Muscle layer of duodenum (tissue), 2 donors: Measurements from ENCODE around the gene MAGEB16.

Experiments used
- H3K27ac ChIP-seq: one replicate; pipeline ENCODE4 v1.7.0; 2013; ENCODE audit warnings: mild to moderate bottlenecking, low read length
- H3K27me3 ChIP-seq: one replicate; pipeline ENCODE4 v1.7.0; 2013; ENCODE audit warnings: low read depth, mild to moderate bottlenecking, control low read depth, low read length
- H3K36me3 ChIP-seq, 2 donors: one replicate each; pipeline ENCODE4 v1.7.0; 2013; ENCODE audit warnings: low read length in 2 of 2, control low read depth in 1 of 2, mild to moderate bottlenecking in 1 of 2; ENCODE audit not compliant: insufficient read depth in 2 of 2, control insufficient read depth in 1 of 2
- H3K4me1 ChIP-seq, 2 donors: one replicate each; pipeline ENCODE4 v1.7.0; 2013; ENCODE audit warnings: low read length in 2 of 2, mild to moderate bottlenecking in 2 of 2, control low read depth in 1 of 2, moderate library complexity in 1 of 2; ENCODE audit not compliant: insufficient read depth in 2 of 2, control insufficient read depth in 1 of 2
- H3K4me3 ChIP-seq, 2 donors: one replicate each; pipeline ENCODE4 v1.7.0; 2013; ENCODE audit warnings: low read length in 2 of 2, low read depth in 1 of 2, mild to moderate bottlenecking in 1 of 2
- H3K9me3 ChIP-seq, 2 donors: one replicate each; pipeline ENCODE4 v1.7.0; 2013; ENCODE audit warnings: low read length in 2 of 2, control low read depth in 1 of 2, mild to moderate bottlenecking in 1 of 2; ENCODE audit not compliant: control insufficient read depth in 1 of 2
- donor health status: healthy.

The MAGEB16 gene

DNA sequence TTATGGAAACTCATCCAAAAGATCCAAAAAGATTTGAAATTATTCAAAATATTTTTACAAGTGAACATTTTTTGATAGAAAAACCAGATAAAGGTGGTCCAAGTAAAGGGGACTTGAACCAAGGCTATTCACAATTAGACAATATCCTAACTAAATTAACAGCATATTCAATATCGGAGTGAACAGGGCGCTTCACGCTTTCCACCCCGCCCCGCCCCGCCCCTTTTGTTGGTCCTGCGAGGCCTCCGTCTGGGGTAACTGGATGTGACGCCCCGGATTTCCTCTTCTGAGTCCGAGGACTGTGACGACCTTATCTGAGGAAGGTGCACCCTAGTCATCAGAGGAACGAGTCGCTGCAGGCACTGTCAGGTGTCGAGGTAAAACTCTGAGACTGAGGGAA, at the start of gene MAGEB16:
MAGEB16 (plus strand) TSS at position 301 of the 400 bp plus-strand sequence. CDS start 3,855 bp downstream, outside the sequence.
- H3K4me3 ChIP-seq = no peak within 1 kb of the TSS
- no peaks in the 10 kb centered on the region for H3K9me3 ChIP-seq
- H3K27ac ChIP-seq = no peak within 1 kb of the TSS
- H3K4me1 ChIP-seq = no peaks in the 10 kb centered on the region
- no peaks in the 10 kb centered on the region for H3K27me3 ChIP-seq
- H3K36me3 ChIP-seq = no peaks in the 10 kb centered on the region

DNA sequence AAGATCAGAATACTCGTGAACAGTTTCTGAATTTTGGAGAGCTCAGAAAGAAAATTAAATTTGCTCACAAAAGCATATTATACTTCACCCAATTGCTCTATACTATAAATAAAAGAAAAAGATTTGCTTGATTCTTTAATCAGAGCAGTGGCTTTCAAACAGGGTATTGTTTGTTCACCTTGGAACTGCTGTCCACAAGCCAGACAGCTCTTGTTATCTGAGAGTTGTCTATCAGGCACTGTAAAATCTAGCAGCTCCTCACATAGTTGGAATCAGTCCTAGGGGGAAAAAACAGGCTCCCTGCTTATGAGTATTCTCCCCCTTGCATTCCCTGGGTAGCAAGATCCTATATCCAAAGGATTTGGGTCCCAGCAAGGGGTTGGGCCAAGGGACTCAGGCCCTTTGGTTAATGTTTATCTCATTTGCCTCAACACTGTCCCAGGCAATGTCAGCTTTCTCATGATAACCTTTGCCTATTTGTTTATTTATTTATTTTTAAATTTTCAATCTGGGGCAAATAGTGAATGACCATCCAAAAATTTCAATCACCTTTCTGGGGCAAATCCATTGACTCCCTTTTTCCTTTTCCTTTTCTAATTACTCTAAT, 24.1 kb upstream of the MAGEB16 start:
- Histone ChIP-seq H3K36me3 (no peaks in the 10 kb centered on the region), H3K27me3 (no peaks in the 10 kb centered on the region), H3K4me3 (no peak overlapping the region), H3K4me1 (no peaks in the 10 kb centered on the region), H3K9me3 (no peaks in the 10 kb centered on the region), H3K27ac (no peak overlapping the region)

DNA sequence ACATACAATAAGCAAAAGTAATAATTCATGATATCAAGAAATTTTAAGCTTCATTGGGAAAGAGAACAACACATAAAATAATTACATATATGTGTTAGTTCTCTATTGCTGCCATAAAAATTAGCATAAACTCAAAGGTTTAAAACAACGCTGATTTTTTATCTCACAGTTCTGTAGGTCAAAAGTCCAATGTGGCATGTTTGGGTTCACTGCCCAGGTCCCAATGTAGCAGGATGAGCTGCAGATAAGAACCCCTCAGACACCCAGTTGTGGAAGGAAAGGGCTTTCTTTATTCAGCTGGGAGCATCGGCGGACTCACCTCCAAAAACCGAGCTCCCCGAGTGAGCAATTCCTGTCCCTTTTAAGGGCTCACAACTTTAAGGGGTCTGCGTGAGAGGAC, 13.1 kb upstream of the MAGEB16 start:
- Histone ChIP-seq H3K36me3 (no peaks in the 10 kb centered on the region), H3K4me1 (no peaks in the 10 kb centered on the region), H3K9me3 (no peaks in the 10 kb centered on the region), H3K27me3 (no peaks in the 10 kb centered on the region), H3K27ac (no peak overlapping the region), H3K4me3 (no peak overlapping the region)

DNA sequence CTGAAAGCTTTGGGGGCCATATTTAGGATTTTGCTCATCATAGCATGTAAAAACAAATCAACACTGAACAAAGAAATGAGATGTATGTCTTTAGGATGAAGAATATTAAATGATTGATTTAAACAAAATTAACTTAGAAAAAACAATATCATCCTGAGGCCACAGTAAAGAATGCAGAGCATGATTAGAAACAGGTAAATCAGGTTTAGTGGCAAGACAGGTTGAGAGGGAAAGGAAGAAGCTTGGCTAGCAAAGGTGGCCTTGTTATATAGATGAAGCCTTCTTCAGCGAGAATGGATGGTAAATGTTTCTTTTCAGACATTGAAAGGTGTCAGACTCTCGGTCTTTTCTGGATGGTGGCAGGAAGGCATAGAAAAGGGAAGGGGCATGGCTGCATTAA, 11.9 kb upstream of the MAGEB16 start:
- no peaks in the 10 kb centered on the region for H3K4me1 ChIP-seq
- H3K9me3 ChIP-seq = no peaks in the 10 kb centered on the region
- no peaks in the 10 kb centered on the region for H3K27me3 ChIP-seq
- no peak overlapping the region for H3K4me3 ChIP-seq
- no peak overlapping the region for H3K27ac ChIP-seq
- no peaks in the 10 kb centered on the region for H3K36me3 ChIP-seq

DNA sequence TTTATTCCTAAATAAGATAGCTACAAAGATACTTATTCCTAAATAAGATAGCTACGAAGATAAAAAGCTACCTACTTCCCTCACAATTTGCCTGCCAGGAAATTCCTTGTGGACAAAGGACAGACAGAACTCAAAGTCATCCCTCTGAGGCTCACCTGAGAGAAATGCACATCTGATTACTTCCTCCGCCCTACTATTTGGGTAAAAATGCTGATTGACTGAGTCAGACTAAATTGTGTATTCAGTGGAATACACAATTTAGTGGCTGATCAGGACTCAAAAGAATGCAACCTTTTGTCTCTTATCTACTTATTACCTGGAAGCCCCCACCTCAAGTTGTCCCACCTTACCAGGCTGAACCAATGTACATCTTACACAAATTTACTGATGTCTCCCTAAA, 10.3 kb upstream of the MAGEB16 start:
- no peak overlapping the region for H3K4me3 ChIP-seq
- no peaks in the 10 kb centered on the region for H3K9me3 ChIP-seq
- H3K36me3 ChIP-seq = no peaks in the 10 kb centered on the region
- H3K27ac ChIP-seq = no peak overlapping the region
- H3K27me3 ChIP-seq = no peaks in the 10 kb centered on the region
- no peaks in the 10 kb centered on the region for H3K4me1 ChIP-seq

DNA sequence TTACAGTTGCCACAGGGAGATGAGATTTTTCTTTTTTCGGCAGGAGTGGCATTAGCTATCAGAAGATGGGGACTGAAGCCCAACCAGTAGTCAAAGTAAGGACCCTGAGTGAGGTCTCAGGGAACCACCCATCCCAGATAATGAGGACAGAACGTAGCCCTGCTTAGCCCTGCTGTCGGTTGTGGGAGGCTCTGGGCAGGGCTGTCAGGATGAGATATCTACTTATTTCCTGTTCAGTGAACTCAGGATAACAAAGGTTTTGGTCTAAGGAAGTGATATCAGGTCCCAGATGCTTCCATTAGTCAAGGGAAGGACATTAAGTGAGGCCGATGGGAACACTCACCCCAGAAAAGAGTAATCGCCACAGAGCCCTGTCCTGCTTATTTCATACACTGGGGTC, 2.3 kb downstream of the MAGEB16 start:
- no peak overlapping the region for H3K27ac ChIP-seq
- no peak overlapping the region for H3K4me3 ChIP-seq
- no peaks in the 10 kb centered on the region for H3K27me3 ChIP-seq
- H3K9me3 ChIP-seq = no peaks in the 10 kb centered on the region
- H3K4me1 ChIP-seq = no peaks in the 10 kb centered on the region
- H3K36me3 ChIP-seq = no peaks in the 10 kb centered on the region

DNA sequence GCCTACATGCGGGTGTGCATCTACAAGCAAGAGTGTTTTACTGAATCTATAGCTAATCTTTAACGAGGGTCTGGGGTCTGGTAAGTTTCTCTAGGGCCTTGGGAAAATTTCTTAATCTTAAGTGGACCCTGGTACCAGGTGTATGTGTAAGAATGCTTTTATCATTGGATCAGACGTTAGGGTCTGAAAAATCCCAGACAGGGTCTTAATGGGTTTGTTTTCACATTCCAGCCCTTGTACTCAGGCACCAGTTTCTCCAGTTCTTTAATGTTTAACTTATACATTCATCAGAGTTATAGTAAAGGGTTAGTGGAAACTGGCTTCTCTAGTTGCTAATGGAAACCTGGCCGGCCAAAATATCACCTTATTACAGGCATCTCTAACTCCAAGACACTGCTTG, 11.6 kb downstream of the MAGEB16 start:
- no peak overlapping the region for H3K27ac ChIP-seq

DNA sequence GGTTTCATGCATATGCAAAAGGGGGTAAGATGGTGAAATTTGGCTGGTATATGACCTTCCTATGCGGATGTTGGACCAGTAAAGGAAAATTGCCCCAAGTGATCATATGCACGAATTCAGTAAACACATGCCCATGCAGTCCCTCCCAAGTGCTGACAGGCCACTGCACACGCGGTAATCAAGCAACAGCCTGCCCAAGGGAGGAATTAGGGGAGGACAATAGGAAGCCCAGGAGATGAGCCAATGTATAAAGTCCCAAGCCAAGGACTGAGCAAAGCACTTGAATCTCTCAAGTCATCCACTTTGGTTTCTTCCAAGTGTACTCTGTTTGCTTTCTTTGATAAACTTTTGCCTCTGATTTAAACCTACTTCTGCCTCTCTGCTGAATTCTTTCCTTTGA, 21.1 kb downstream of the MAGEB16 start:
- Histone ChIP-seq H3K4me3 (no peak overlapping the region), H3K27me3 (no peaks in the 10 kb centered on the region), H3K9me3 (no peaks in the 10 kb centered on the region), H3K4me1 (no peaks in the 10 kb centered on the region), H3K36me3 (no peaks in the 10 kb centered on the region), H3K27ac (no peak overlapping the region)

More for the DNA sequence above, 11.6 kb downstream of the MAGEB16 start:
- no peaks in the 10 kb centered on the region for H3K36me3 ChIP-seq
- H3K4me3 ChIP-seq = no peak overlapping the region
- H3K4me1 ChIP-seq = no peaks in the 10 kb centered on the region
- H3K27me3 ChIP-seq = no peaks in the 10 kb centered on the region
- no peaks in the 10 kb centered on the region for H3K9me3 ChIP-seq

DNA sequence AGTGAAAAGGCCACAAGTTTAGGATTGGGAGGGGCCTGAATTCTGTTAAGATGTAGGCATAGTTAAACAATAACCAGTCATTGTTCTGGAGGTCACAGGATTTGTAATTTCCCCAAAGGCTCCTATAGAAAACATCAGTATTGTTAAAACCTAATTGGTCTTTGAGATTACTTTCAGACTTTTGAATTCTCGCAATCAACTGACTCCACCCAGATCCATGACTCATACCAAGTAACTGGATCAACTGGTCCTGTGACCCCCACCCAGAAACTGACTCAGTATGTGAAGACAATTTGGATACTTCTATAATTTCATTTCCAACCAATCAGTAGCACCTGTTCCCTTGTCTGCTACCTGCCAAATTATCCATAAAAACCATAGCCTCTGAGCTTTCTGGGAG, 28.4 kb downstream of the MAGEB16 start:
- H3K27me3 ChIP-seq = no peaks in the 10 kb centered on the region

DNA sequence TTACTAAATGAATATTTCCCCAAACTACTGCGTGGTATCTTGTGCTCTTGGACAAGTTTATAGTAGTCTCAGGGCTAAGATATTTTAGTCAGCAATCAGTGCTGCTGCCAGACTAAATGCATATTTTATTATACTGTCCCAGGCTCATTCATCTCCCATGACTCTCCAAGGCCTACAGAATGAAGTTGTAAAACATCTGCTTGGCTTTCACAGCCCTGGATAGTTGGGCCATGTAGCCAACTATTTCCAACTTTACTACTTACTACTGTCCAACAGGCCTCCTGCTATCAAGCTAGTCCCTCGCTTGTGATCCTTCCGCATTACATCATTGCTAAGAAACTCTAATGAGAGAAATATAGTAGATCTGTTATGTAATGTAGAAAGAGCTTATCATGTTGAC, 31.4 kb downstream of the MAGEB16 start:
- Histone ChIP-seq H3K27me3 (no peaks in the 10 kb centered on the region), H3K27ac (no peak overlapping the region), H3K9me3 (no peaks in the 10 kb centered on the region), H3K4me1 (no peaks in the 10 kb centered on the region), H3K4me3 (no peak overlapping the region), H3K36me3 (no peaks in the 10 kb centered on the region)

More for the DNA sequence above, 28.4 kb downstream of the MAGEB16 start:
- Histone ChIP-seq H3K9me3 (no peaks in the 10 kb centered on the region), H3K27ac (no peak overlapping the region), H3K4me3 (no peak overlapping the region), H3K4me1 (no peaks in the 10 kb centered on the region), H3K36me3 (no peaks in the 10 kb centered on the region)

DNA sequence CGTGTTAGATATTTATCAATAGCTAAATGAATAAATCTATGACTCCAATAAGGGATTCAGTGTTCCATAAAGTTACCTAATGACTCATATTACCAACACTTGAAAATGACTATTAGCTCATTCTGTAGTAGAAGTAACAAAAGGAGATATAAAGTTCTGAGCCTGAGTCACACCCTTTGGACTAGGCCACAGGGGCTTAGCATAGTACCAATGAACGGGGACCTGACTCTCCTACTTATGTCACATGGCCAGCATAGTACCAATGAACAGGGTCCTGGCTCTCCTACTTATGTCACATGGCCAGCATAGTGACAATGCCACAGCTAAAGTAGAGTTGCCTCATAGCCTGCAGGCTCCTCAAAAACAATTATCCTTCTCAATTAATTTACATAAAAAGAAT, 43.7 kb downstream of the MAGEB16 start:
- no peaks in the 10 kb centered on the region for H3K27me3 ChIP-seq
- H3K27ac ChIP-seq = no peak overlapping the region
- H3K4me1 ChIP-seq = no peaks in the 10 kb centered on the region
- H3K4me3 ChIP-seq = no peak overlapping the region
- H3K36me3 ChIP-seq = no peaks in the 10 kb centered on the region
- H3K9me3 ChIP-seq = no peaks in the 10 kb centered on the region

DNA sequence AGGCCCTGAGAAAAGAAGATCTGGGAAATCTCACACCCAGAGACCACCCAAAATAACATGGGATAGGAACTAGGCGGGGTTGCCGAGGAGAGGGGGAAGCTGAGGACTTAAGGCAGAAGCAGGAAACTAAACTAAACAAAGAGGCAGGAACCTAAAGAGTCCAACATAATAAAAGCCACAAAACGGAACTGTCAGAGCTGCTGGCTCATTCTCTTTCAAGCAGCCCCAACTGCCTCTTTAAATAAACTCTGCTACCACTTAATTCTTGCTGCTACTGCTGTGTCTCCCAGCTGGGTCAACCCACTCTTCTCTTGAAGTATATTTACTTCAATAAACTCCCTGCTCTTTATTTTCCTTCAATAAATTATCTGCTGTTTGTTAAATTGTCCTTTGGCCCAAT, 44.5 kb downstream of the MAGEB16 start:
- no peaks in the 10 kb centered on the region for H3K27me3 ChIP-seq

More for the DNA sequence above, 44.5 kb downstream of the MAGEB16 start:
- no peak overlapping the region for H3K4me3 ChIP-seq
- H3K9me3 ChIP-seq = no peaks in the 10 kb centered on the region
- no peak overlapping the region for H3K27ac ChIP-seq
- H3K4me1 ChIP-seq = no peaks in the 10 kb centered on the region
- no peaks in the 10 kb centered on the region for H3K36me3 ChIP-seq
